Naive thymus-derived CD4-positive, alpha-beta T cell (primary cell): ENCODE data around the gene MPZL3. TPM values are rescaled to one million over a fixed set of nuclear protein-coding genes. Genes with fewer than 3 reads are reported as not detected.

Experiments
- ATAC-seq: fragments of 150-1000 bp; cut with Tn5 transposase; 2 replicates; pipeline ENCODE4 v1.10.0; 2021; ENCODE audit warnings: mild to moderate bottlenecking, moderate library complexity
- CTCF ChIA-PET: fragments of 350-600 bp; sonication (Branson Sonifier 250); formaldehyde crosslinking; loops from one replicate; lab custom pipeline; 2021; ENCODE audit warnings: antibody characterized with exemption; lab: Charles Lee
- POLR2A ChIA-PET: fragments of 350-600 bp; sonication (Branson Sonifier 250); formaldehyde crosslinking; loops from one replicate; lab custom pipeline; 2021; ENCODE audit warnings: antibody characterized with exemption, inconsistent platforms; lab: Charles Lee
- DNase-seq, 9 donors: peaks; one replicate each; pipeline versions ENCODE4 v3.0.0 to v3.0.0-alpha.2; 2020 to 2022; ENCODE audit warnings: mixed read lengths in 1 of 9
- H3K27ac ChIP-seq: one replicate; pipeline ENCODE4 v1.7.0; 2013; ENCODE audit warnings: mild to moderate bottlenecking, low read depth, low read length, moderate library complexity
- H3K27me3 ChIP-seq, 2 donors: one replicate each; pipeline ENCODE4 v1.7.0; 2013; ENCODE audit warnings: low read length in 2 of 2, mild to moderate bottlenecking in 2 of 2, moderate library complexity in 2 of 2; ENCODE audit not compliant: control insufficient read depth in 2 of 2, insufficient read depth in 2 of 2
- H3K36me3 ChIP-seq, 3 experiments: 1 replicate in 2 of 3; 2 replicates in 1 of 3; pipeline ENCODE4 v1.7.0; 2013; ENCODE audit warnings: low read length in 3 of 3, mild to moderate bottlenecking in 3 of 3, moderate library complexity in 1 of 3; ENCODE audit not compliant: insufficient read depth in 3 of 3, control insufficient read depth in 2 of 3
- H3K4me1 ChIP-seq, 2 donors: one replicate each; pipeline ENCODE4 v1.7.0; 2013; ENCODE audit warnings: low read length in 2 of 2, mild to moderate bottlenecking in 2 of 2, moderate library complexity in 1 of 2; ENCODE audit not compliant: control insufficient read depth in 2 of 2, insufficient read depth in 2 of 2
- H3K4me3 ChIP-seq: 2 replicates; pipeline ENCODE4 v1.7.0; 2013; ENCODE audit warnings: mild to moderate bottlenecking, low read length
- H3K9me3 ChIP-seq, 3 experiments: 1 replicate in 2 of 3; 2 replicates in 1 of 3; pipeline ENCODE4 v1.7.0; 2013; ENCODE audit warnings: low read length in 3 of 3; ENCODE audit not compliant: control insufficient read depth in 2 of 3
- H3K27ac Mint-ChIP-seq, 9 donors: one replicate each; pipeline ENCODE4 v1.8.0; 2020 to 2022; ENCODE audit warnings: mixed read lengths in 9 of 9, mild to moderate bottlenecking in 8 of 9, moderate library complexity in 5 of 9, inconsistent platforms in 2 of 9
- H3K27me3 Mint-ChIP-seq, 5 donors: one replicate each; pipeline ENCODE4 v1.8.0; 2021 to 2022; ENCODE audit warnings: mixed read lengths in 5 of 5, mild to moderate bottlenecking in 1 of 5
- H3K36me3 Mint-ChIP-seq, 5 donors: one replicate each; pipeline ENCODE4 v1.8.0; 2020 to 2022; ENCODE audit warnings: mixed read lengths in 5 of 5, mild to moderate bottlenecking in 3 of 5, inconsistent platforms in 1 of 5
- H3K4me1 Mint-ChIP-seq, 7 donors: one replicate each; pipeline ENCODE4 v1.8.0; 2020 to 2022; ENCODE audit warnings: mixed read lengths in 7 of 7, mild to moderate bottlenecking in 3 of 7, inconsistent platforms in 1 of 7
- H3K4me3 Mint-ChIP-seq, 10 donors: one replicate each; pipeline ENCODE4 v1.8.0; 2020 to 2022; ENCODE audit warnings: mild to moderate bottlenecking in 10 of 10, mixed read lengths in 10 of 10, moderate library complexity in 6 of 10, inconsistent platforms in 2 of 10
- H3K9me3 Mint-ChIP-seq, 11 donors: one replicate each; pipeline ENCODE4 v1.8.0; 2020 to 2022; ENCODE audit warnings: mixed read lengths in 11 of 11, mild to moderate bottlenecking in 4 of 11, inconsistent platforms in 1 of 11, moderate library complexity in 1 of 11
- intact Hi-C, 2 donors: fragments of 100-400 bp; cut with micrococcal nuclease; formaldehyde crosslinking; loops; one replicate each; pipeline ENCODE4 v1.15.1; 2023
- polyA plus RNA-seq, 2 donors: library from polyadenylated mRNA; unstranded; fragments of 300-500 nt; fragmentation: Illumina TruSeq; gene quantifications; one replicate each; pipeline ENCODE4 v1.2.3, GENCODE V29; 2021
- total RNA-seq, 6 experiments: library from RNA in 5 of 6; stranded (reverse) in 5 of 6; gene quantifications; 1 replicate in 5 of 6; 2 replicates in 1 of 6; pipeline ENCODE4 v1.2.3 and lab custom pipeline; 2021 to 2026

Gene MPZL3
- total and polyA plus RNA-seq, 7 experiments from 2014 or later, result 3.6 to 17.4 (median 14.2) TPM

GRCh38 chr11:118217575-118217974 is 34.6 kb downstream of the MPZL3 start:
- CTCF ChIA-PET, result interaction anchor here (0.7 to 3.4 kb wide), 2 partner anchors 19 to 155 kb away, joined by 5 to 12 read pairs; no protein-coding TSS in a partner anchor
- H3K9me3 Mint-ChIP-seq, result no peaks in the 10 kb centered on the region
- peaks cover 5 to 30% (median 17%) of the 10 kb centered on the region in 5 donors for H3K36me3 Mint-ChIP-seq
- Histone ChIP-seq H3K4me1 (peaks cover 66 to 91% of the 10 kb centered on the region in 2 donors), H3K27me3 (no peaks in the 10 kb centered on the region), H3K27ac (peak overlapping the region; percentile 64), H3K36me3 (peaks cover 0 to 5% (median 0%) of the 10 kb centered on the region in 3 experiments), H3K9me3 (no peaks in the 10 kb centered on the region), H3K4me3 (peak overlapping the region; percentile 37)
- no peak for DNase-seq
- peaks cover 76 to 100% (median 98%) of the 10 kb centered on the region in 7 donors for H3K4me1 Mint-ChIP-seq
- H3K27me3 Mint-ChIP-seq, result no peaks in the 10 kb centered on the region
- peak; percentile 66 for ATAC-seq
- peak overlapping the region in 9 of 10 donors; percentile 78 to 87 (median 83) for H3K4me3 Mint-ChIP-seq
- intact Hi-C loops, result loop anchor here (1.0 to 5.0 kb wide), 6 partner anchors 8 to 65 kb away; partner anchors contain the start of gene JAML (in 2 of the 2)
- POLR2A ChIA-PET, result interaction anchor here (0.6 to 7.5 kb wide), 4 partner anchors 8 to 47 kb away, joined by 3 to 64 read pairs (median 4); partner anchors contain the start of gene JAML
- peak overlapping the region in 7 of 9 donors; percentile 84 to 96 (median 92) for H3K27ac Mint-ChIP-seq

GRCh38 chr11:118216621-118217481 is 35.3 kb downstream of the MPZL3 start:
- H3K9me3 Mint-ChIP-seq, result no peaks in the 10 kb centered on the region
- peak overlapping the region; percentile 64 for H3K27ac ChIP-seq
- peaks cover 0 to 12% (median 5%) of the 10 kb centered on the region in 3 experiments for H3K36me3 ChIP-seq
- H3K9me3 ChIP-seq, result no peaks in the 10 kb centered on the region
- POLR2A ChIA-PET, result interaction anchor here (0.7 to 7.5 kb wide), 12 partner anchors 9 to 125 kb away, joined by 3 to 64 read pairs (median 4); partner anchors contain the start of genes CD3D, JAML and MPZL3
- H3K36me3 Mint-ChIP-seq, result peaks cover 11 to 37% (median 25%) of the 10 kb centered on the region in 5 donors
- peaks cover 75 to 100% (median 98%) of the 10 kb centered on the region in 7 donors for H3K4me1 Mint-ChIP-seq
- peaks cover 62 to 89% of the 10 kb centered on the region in 2 donors for H3K4me1 ChIP-seq
- peak overlapping the region; percentile 37 for H3K4me3 ChIP-seq
- DNase-seq (peak in 3 of 9 donors; percentile 19 to 60 (median 39)), ATAC-seq (peak; percentile 71)
- CTCF ChIA-PET, result interaction anchor here (0.7 to 3.4 kb wide), 8 partner anchors 7 to 74 kb away, joined by 3 to 12 read pairs (median 4); no protein-coding TSS in a partner anchor
- H3K27ac Mint-ChIP-seq, result peak overlapping the region in 7 of 9 donors; percentile 84 to 96 (median 92)
- intact Hi-C loops, result loop anchor here (1.0 to 5.0 kb wide), 6 partner anchors 8 to 65 kb away; partner anchors contain the start of gene JAML (in 2 of the 2)
- H3K4me3 Mint-ChIP-seq, result peak overlapping the region in 9 of 10 donors; percentile 78 to 87 (median 83)
- H3K27me3 Mint-ChIP-seq, result no peaks in the 10 kb centered on the region
- no peaks in the 10 kb centered on the region for H3K27me3 ChIP-seq

DNA sequence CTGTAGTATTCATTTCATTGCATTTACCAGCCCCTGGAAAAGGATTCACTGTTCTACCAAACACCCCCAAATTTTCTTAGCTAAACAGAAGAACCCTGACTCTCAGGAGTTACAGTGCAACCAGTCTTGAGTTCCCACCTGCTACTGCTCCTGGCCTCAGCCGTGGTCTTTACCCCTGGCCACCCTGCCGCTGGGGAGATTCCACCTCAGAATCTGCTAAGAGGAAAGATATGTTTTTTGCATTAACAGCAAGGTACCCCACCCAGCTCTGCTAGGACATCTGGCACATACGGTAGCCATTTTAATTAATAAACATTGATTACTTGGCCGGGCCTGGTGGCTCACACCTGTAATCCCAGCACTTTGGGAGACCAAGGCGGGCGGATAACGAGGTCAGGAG is 36.4 kb downstream of the MPZL3 start:
- H3K4me3 ChIP-seq, result no peak overlapping the region
- peak overlapping the region in 9 of 10 donors; percentile 62 to 83 (median 70) for H3K4me3 Mint-ChIP-seq
- peaks cover 6 to 22% (median 11%) of the 10 kb centered on the region in 3 experiments for H3K36me3 ChIP-seq
- peak overlapping the region; percentile 40 for H3K27ac ChIP-seq
- peaks cover 75 to 94% (median 91%) of the 10 kb centered on the region in 7 donors for H3K4me1 Mint-ChIP-seq
- H3K9me3 Mint-ChIP-seq, result no peaks in the 10 kb centered on the region
- H3K27ac Mint-ChIP-seq, result peak overlapping the region in 5 of 9 donors; percentile 60 to 96 (median 90)
- no peak for DNase-seq
- intact Hi-C loops, result loop anchor here (1.0 to 5.0 kb wide), 3 partner anchors 9 to 67 kb away; no protein-coding TSS in a partner anchor
- no peaks in the 10 kb centered on the region for H3K27me3 Mint-ChIP-seq
- H3K4me1 ChIP-seq, result peaks cover 55 to 80% of the 10 kb centered on the region in 2 donors
- peaks cover 15 to 47% (median 33%) of the 10 kb centered on the region in 5 donors for H3K36me3 Mint-ChIP-seq
- CTCF ChIA-PET, result interaction anchor here (0.7 to 4.6 kb wide), 6 partner anchors 10 to 45 kb away, joined by 3 to 25 read pairs (median 6); partner anchors contain the start of gene JAML
- no peak for ATAC-seq
- POLR2A ChIA-PET, result interaction anchor here (0.6 to 7.5 kb wide), 11 partner anchors 10 to 126 kb away, joined by 3 to 64 read pairs (median 4); partner anchors contain the start of genes CD3D, JAML and MPZL3
- no peaks in the 10 kb centered on the region for H3K9me3 ChIP-seq
- no peaks in the 10 kb centered on the region for H3K27me3 ChIP-seq

DNA sequence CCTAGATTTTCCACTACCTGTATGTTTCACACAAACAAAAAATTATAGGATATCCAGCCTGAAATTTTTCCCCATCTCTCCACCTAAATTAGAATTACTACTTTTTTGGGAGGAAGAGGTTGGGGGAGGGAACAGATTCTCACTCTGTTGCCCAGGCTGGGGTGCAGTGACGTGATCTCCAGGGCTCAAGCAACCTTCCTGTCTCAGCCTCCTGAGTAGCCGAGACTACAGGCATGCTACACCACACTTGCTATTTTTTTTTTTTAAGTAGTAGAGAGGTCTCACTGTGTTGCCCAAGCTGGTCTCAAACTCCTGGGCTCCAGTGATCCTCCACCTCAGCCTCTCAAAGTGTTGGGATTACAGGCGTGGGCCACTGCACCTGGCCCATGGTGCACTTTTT is 36.9 kb downstream of the MPZL3 start:
- ChIA-PET CTCF (interaction anchor here (1.0 to 4.7 kb wide), 7 partner anchors 10 to 80 kb away, joined by 3 to 25 read pairs (median 6); partner anchors contain the start of genes JAML and MPZL3), POLR2A (interaction anchor here (0.6 to 7.5 kb wide), 10 partner anchors 9 to 271 kb away, joined by 3 to 64 read pairs (median 6); partner anchors contain the start of genes CD3G, JAML, MPZL3 and UBE4A)
- peak in 2 of 9 donors; percentile 28 to 34 for DNase-seq
- Mint-ChIP-seq H3K4me3 (peak overlapping the region in 9 of 10 donors; percentile 62 to 87 (median 73)), H3K4me1 (peaks cover 75 to 92% (median 86%) of the 10 kb centered on the region in 7 donors), H3K27me3 (no peaks in the 10 kb centered on the region), H3K27ac (peak overlapping the region in 7 of 9 donors; percentile 44 to 96 (median 84)), H3K9me3 (no peaks in the 10 kb centered on the region), H3K36me3 (peaks cover 15 to 52% (median 38%) of the 10 kb centered on the region in 5 donors)
- intact Hi-C loops, result loop anchor here in 1 of 2 donors (1.0 to 5.0 kb wide), 2 partner anchors 9 to 67 kb away; no protein-coding TSS in a partner anchor
- Histone ChIP-seq H3K4me3 (no peak overlapping the region), H3K9me3 (no peaks in the 10 kb centered on the region), H3K27ac (peak overlapping the region; percentile 40), H3K36me3 (peaks cover 6 to 27% (median 15%) of the 10 kb centered on the region in 3 experiments), H3K4me1 (peaks cover 50 to 75% of the 10 kb centered on the region in 2 donors), H3K27me3 (no peaks in the 10 kb centered on the region)
- ATAC-seq, result no peak

- Mint-ChIP-seq H3K9me3 (no peaks in the 10 kb centered on the region), H3K27ac (peak overlapping the region in 7 of 9 donors; percentile 59 to 96 (median 84)), H3K4me1 (peaks cover 70 to 87% (median 77%) of the 10 kb centered on the region in 7 donors), H3K36me3 (peaks cover 13 to 49% (median 35%) of the 10 kb centered on the region in 5 donors), H3K27me3 (no peaks in the 10 kb centered on the region), H3K4me3 (peak overlapping the region in 8 of 10 donors; percentile 62 to 87 (median 76))
- H3K36me3 ChIP-seq, result peaks cover 6 to 29% (median 15%) of the 10 kb centered on the region in 3 experiments
- ATAC-seq (peak; percentile 61), DNase-seq (no peak)
- H3K27me3 ChIP-seq, result no peaks in the 10 kb centered on the region
- ChIA-PET CTCF (interaction anchor here (0.8 to 4.7 kb wide), 10 partner anchors 9 to 81 kb away, joined by 3 to 25 read pairs (median 4); partner anchors contain the start of genes JAML and MPZL3), POLR2A (interaction anchor here (0.8 to 7.5 kb wide), 10 partner anchors 8 to 145 kb away, joined by 3 to 64 read pairs (median 4); partner anchors contain the start of genes CD3G, JAML, MPZL3 and UBE4A)
- H3K27ac ChIP-seq, result no peak overlapping the region
- H3K4me3 ChIP-seq, result no peak overlapping the region
- no peaks in the 10 kb centered on the region for H3K9me3 ChIP-seq
- intact Hi-C loops, result no loop called here
- peaks cover 44 to 66% of the 10 kb centered on the region in 2 donors for H3K4me1 ChIP-seq
Observed at GRCh38 chr11:118214210-118214914, 37.8 kb downstream of the MPZL3 start.
